Ramos (cell line): ENCODE results near the gene ELF2.
"Not testable (repeated sequence)": the region's sequence is repeated elsewhere in the genome, so short reads cannot be mapped to it uniquely, and the experiment has no call there.

ENCODE experiments used
- in situ Hi-C: fragments of 300-500 bp; cut with MboI; formaldehyde crosslinking; loops from one replicate; pipeline ENCODE4 v1.14.3; 2022; ENCODE audit warnings: low sequenced_read_pairs; ENCODE audit not compliant: unreplicated experiment

The ELF2 gene

DNA sequence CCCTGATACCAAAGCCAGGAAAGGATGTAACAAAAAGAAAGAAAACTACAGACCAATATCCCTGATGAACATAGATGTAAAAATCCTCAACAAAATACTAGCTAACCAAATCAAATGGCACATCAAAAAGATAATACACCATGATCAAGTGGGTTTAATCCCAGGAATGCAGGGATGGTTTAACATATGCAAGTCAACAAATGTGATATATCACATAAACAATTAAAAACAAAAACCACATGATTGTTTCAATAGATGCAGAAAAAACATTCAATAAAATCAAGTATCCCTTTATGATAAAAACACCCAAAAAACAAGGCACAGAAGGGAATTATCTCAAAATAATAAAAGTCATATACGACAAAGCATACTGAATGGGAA, 31.5 kb downstream of the ELF2 start:
- in situ Hi-C loops: no loop called here

DNA sequence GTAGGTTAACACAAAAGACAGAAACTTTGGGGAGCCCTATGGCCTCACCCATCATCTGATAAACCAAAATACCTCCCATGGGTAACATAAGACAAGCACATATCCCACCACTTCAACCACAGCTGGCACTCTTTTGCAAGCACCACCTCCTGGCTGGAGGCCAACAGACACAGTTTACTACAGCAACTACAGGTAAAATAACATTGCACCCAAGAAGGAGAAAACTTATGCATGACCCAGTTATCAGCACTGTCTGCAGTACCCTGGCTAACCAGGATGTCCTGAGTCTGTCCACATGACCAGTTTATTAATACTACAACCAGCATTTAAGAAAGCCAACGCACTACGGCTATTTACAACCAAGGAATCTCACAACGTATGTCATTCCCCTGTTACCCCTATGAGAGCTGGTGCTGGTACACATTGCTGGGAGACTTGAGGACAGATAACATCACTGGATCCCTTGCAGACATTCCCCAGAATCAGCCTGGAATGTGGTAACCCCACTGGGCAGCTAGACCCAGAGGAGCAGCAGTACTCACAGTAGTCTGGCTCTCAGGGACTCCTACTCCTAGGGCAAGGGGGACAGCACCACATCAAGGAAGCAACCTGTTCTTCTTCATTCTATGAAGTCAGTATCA, 32.0 kb downstream of the ELF2 start:
- in situ Hi-C loops: no loop called here

DNA sequence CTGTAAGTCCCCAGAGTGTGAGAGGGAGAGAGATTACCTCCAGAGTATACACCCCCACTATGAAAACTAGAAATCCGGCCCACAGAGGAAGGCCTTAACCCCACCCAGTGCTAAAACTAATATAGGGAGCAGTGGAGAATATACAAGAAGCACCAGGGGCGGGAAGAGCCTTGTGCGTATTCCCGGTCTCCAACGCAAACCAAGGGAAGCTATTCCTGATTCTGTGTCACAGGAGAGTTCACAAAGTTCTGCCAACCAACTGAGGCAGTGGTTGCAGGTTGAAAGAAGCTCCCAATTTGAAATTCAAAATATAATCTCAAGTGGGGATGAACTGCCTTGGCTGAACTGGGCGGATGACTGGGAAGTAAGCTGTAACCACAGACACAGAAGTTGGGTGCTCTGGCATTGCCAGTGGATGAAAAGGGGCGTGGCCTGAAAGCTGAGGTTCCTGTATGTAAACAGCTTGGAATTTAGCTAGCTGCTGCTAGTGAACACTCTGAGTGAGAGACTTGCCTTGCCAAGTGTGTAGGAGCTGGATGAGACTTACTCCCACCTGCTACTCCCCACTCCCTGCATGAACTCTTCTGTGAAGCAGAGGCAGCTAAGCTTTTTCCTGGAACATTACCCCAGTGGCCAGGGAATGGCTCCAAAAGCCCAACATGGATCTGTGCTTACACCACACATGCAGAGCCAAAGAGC, 32.7 kb downstream of the ELF2 start:
- in situ Hi-C loops: no loop called here

DNA sequence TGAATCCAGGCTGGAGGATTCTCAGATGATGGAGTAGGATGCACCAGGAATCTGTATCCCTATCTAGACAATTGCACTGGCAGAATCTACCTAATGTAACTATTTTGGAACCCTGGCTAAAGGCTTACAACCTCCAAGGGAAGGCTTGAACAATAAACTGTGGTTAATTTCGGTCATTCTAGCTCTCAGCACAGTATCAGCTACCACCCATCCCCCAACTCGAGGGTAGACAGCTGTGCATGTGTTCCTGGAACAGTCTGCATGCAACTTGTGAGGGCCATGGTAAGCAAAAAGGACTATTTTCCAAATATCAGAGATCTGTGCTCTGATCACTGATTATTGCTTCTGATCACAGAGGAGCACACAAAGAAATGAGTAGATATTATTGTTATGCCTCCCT, 34.0 kb downstream of the ELF2 start:
- in situ Hi-C loops: no loop called here

DNA sequence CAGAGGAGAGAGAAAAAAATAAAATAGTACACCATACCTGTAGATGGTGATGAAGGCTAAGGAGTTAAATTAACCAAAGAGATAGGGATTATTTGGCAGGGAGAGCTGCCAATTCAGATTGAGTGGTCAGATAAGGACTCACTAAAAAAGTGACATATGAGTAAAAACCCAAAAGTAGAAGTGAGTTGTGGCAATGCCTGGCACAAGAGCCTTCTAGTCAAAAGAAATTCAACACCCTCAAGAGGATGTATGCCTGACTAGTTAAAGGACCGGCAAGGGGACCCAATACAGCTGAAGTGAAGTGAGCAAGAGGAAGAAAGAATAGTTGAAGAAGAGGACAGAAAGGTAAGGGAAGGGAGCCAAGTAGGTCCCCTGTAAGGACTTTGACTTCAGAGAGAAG, 34.9 kb downstream of the ELF2 start:
- in situ Hi-C loops: no loop called here

DNA sequence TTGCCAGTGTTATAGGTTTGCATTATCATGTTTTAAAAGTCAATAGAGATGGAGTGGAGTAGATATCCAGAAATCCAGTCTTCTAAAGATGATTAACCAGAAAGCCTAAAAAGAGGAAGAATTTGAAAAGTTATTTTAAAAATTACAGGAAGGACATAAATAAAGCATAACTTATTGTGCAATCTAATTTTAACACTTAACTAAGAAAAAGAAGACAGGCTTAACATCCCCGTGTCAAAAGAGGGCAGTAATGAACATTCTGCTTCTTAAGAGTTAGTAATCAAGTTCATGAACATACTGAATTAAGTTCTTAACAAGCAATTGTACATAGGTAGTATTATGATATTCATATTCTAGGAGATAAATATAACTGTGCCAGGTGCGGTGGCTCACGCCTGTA, 39.3 kb downstream of the ELF2 start:
- in situ Hi-C loops: no loop called here

DNA sequence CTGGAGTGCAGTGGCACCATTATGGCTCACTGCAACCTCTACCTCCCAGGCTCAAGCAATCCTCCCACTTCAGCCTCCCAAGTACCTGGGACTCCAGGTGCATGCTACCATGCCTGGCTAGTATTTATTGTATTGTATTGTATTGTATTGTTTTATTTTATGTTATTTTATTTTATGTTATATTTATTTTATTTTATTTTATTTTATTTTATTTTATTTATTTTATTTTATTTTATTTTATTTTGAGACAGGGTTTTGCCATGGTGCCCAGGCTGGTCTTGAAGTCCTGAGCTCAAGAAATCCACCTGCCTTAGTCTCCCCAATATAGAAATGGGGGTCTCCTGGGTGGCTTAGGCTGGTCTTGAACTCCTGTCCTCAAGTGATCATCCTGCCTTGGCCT, 42.6 kb downstream of the ELF2 start:
- in situ Hi-C loops: no loop called here

DNA sequence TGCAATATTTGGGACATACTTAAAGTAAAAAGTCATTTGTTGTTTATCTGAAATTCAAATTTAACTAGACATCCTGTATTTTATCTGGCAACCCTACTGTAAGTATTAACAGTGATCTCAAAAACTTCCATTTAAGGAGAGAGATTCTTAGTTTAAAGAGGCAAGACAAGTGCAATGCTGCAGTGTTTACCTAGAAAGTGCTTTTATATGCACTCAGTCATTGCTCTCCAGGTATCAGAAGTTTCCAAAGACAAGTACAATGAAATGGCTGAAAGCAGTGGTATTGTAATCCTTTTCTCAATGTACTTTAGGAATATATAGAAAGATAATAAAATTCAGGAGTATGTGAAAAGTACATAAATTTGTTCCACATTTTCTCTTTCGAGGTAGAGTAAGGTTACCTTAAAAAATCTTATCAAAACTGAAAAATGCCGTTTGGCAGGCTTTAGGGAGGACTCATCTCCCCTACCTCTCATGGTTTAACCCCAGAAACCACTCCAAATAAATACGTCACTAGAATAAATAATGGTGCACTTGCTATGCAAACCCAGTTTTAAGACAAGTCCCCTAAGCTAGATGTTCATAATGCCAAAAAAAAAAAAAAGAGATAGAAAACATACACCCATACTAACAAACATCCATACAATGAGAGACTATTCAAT, 45.7 kb downstream of the ELF2 start:
- in situ Hi-C loops: no loop called here

DNA sequence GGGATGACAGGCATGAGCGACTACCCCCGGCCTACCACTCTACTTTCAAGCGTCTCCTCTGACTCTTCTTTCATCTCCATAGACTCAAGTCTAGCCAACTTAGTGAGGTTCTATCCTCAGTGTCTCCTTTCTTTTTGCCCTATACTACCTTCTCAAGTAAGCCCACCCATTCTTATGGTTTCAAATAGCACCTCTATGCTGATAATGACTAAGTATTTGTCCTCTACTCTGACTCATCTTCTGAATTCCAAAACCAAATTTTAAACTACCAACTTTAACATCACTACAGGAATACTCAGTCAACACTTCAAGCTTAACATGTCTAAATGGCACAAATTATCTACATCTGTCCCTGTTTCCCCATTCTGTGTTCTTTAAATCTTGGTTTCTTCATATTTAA, 47.8 kb downstream of the ELF2 start:
- in situ Hi-C loops: no loop called here

DNA sequence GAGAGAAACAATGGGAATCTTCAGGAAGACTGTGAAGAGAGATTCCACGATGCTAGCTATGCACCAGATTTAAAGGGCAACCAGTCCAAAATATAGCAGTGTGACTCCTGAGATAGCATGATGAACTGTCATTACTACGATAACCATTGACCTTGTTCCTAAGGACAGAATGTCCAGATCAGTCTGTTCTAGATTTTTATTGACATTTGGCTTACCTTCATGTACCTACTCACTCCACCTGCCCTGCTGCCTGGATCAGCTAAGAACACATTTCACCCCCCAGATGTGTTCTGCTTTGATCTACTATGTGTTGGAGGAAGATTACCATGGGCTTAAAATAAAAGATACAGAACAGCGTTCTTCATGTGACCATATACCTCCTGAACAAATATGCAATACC, 50.1 kb downstream of the ELF2 start:
- in situ Hi-C loops: no loop called here

DNA sequence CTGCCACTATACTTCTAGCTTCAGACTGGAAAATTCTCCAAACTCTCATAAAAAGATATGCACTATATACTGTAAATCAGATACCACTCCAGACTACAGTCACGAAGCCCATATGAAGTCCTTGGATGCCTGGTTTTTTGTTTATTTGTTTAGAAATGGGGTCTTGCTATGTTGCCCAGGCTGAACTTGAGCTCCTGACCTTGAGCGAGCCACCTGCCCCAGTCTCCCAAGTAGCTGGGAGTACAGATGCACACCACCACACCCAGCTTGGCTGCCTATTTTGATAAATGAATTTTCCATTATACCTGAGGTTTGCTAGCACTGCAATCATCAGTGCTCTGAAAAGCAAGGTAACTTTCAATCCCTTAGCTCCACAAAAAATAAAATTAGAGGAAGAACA, 53.1 kb downstream of the ELF2 start:
- in situ Hi-C loops: no loop called here

DNA sequence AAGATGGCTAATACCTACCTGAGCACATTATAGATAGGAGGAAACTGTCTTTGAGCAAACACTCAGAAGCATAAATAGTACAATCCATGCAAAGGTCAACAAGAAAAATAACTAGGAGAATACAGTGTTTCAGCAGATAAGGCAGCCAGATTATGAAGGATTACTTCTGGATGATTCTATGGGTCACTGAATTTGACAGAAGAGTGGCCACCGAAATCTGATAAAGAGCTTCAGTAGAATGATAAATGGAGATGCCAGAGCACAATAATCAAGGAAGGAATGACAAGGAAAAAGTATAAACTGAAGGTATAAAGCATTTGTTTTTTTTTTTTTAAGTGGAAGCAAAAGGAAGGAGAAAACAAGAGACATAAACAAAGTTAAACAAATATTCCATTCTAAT, 58.7 kb downstream of the ELF2 start:
- in situ Hi-C loops: no loop called here

DNA sequence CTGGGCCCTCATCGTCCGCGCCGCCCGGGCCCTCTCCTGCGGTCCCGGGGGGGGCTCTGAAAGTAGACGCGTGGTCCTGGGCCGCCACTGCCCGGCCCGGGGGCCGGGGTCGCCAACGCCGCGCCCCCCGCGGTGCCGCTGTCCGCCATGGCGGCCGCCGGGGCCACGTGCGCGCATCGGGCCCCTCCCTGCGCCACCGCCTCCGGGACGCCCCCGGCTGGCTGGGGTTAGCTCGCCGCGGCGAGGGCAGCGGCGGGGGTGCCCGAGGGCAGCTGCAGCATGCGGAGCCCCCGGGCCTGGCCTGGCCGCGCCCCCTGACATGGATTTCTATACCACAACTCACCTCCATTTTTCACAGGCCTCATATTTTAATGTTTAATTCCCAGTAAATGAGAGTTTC, 61.8 kb downstream of the ELF2 start:
- in situ Hi-C loops: no loop called here

DNA sequence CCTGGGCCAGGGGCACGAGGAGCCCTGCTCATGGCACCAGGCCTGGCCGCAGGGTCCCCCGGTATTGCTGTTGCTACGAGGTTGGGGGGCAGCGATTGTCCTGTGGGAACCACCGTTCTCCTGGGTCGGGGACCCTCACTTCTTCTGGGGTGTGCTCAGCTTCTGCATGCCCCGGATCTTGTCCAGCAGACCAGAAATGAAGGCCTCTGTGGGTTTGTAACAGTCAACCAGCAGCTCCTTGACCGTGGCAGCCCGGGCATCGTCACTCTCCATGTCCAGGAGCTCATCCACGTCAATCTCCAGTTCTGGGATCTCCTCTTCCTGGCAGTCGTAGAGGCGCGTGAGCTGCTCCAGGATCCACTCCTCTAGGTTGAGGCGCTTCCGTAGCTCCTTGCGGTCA, 62.2 kb downstream of the ELF2 start:
- in situ Hi-C loops: not testable (repeated sequence)

DNA sequence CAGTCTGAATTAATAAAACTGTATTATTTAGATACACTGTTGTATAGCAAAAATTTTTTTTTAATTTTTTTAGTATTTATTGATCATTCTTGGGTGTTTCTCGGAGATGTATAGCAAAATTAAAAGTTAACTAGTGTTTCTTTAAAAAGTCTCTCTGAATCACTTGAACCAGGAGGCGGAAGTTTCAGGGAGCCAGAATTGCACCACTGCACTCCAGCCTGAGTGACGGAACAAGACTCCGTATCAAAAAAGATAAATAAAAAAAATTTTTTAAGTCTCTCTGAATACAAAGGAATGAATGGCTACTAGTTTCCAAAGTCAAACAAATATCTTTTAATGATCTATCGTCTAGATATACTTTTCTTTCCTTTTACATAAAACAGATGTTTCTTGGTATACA, 64.4 kb downstream of the ELF2 start:
- in situ Hi-C loops: no loop called here

DNA sequence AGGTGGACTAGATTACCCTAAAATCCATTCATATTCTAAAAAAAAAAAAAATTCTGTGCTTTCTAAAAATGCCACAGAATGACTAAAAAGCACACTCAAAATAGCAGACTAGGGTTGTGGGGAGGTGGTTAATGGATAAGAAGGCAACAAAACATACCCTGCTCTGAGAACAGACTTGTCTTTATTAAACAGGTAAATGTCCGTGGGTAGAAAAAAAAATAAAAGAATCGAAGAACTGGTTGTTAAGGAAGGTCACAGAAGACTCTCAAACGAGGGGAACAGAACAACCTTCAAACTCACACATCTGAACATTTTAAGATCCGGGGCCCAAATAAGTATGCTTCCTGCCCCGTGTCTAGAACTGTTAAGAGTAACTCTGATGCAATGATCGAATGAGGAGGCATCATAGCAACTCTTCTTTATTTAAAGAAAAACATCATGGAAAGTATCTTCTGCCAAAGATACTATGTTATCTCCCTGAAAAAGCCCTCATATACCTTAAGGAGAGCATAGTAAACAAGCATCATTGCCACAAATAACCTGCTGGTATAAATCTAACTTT, 68.4 kb downstream of the ELF2 start:
- in situ Hi-C loops: no loop called here

DNA sequence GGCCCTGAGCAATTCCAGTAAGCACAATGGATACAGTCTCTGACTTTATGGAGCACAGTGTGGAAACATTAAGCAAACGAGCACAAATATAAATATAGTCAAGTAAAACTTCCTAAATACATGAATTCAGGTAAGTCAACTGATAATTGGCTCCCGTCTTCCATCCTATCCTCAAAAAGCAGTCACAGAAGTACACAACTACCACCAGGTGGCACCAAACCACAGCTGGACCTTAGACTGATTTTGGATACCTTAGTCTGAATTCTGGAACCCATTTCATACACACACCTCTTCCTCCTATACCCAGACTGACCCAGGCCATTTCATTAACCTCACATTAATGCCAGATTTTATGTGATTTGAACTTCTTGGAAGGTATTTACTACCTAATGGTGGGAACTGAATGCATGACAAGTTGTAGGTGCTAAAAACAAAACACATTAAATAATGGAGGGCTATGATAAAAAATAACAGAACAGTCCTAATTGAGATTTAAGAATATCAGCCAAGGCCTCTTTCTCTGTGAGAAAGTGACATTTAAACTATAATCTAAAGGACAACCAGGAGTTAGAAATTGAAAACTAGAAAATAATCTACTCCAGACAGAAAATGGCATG, 77.5 kb downstream of the ELF2 start:
- in situ Hi-C loops: no loop called here

DNA sequence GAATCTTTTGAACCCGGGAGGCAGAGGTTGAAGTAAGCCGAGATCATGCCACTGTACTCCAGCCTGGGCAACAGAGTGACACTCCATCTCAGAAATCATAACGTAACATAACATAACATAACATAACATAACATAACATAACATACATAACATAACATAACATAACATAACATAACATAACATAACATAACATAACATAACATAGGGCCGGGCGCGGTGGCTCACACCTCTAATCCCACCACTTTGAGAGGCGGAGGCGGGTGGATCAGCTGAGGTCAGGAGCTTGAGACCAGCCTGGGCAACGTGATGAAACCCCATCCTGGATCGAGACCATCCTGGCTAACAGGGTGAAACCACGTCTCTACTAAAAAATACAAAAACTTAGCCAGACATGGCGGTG, 84.7 kb downstream of the ELF2 start:
- in situ Hi-C loops: no loop called here

DNA sequence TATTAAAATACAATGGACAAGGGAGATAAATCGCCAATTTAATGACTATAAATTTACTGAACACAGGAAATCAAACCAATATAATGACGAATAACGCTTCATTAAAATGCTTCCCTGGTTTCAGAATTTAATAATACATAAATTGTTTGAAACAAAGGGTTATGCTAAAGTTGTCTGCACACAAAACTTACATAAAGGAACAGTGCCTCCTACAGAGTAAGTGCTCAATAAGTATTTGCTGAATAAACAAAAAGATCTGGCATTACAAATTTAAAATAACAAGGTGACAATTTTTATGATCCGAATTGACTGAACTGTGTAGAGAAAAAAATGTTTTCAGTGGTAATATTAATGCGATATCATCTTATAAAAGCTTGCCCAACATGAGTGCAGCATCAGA, 91.9 kb downstream of the ELF2 start:
- in situ Hi-C loops: loop anchor here (10.0 kb wide), 1 partner anchor 210 kb away; no protein-coding TSS in a partner anchor

DNA sequence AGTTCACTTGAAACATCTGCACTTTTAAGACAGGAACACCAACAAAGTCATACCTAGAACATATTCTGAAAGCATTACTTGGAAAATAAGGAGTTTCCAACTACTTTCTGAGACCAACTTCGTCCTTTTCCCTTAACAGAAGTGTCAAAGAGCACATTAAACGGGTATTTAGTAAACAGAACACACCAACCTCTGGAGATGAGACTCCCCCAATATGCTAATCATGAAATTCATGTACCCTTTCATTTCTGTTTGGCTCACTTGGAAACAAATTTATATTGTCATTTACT, 92.3 kb downstream of the ELF2 start:
- in situ Hi-C loops: loop anchor here (10.0 kb wide), 1 partner anchor 210 kb away; no protein-coding TSS in a partner anchor
